Activated T-cell treated with anti-CD3 and anti-CD28 coated beads, Interleukin-2, amount 50 U/mL, for 72 hours (primary cell): Measurements from ENCODE around the gene SPATA2L. TPM values are rescaled to one million over a fixed set of nuclear protein-coding genes. Genes with fewer than 3 reads are reported as not detected.
A peak's percentile ranks its signal among the peaks of the same experiment; 100 is the strongest.

Source experiments
- ATAC-seq, 2 donors: fragments of 150-1000 bp; cut with Tn5 transposase; replicated peaks in 1 of 2; 2 replicates each; pipeline ENCODE4 v1.10.0; 2021; ENCODE audit warnings: moderate library complexity in 2 of 2, mild to moderate bottlenecking in 1 of 2
- DNase-seq, 2 donors: peaks; one replicate each; pipeline ENCODE4 v3.0.0; 2021 to 2022; ENCODE audit warnings: mixed read lengths in 1 of 2
- H3K27ac Mint-ChIP-seq: one replicate; pipeline ENCODE4 v1.8.0; 2022; ENCODE audit warnings: mild to moderate bottlenecking, moderate library complexity, mixed read lengths
- H3K27me3 Mint-ChIP-seq: one replicate; pipeline ENCODE4 v1.8.0; 2022; ENCODE audit warnings: low read depth, mixed read lengths
- H3K36me3 Mint-ChIP-seq, 2 donors: one replicate each; pipeline ENCODE4 v1.8.0; 2022; ENCODE audit warnings: mixed read lengths in 2 of 2, mild to moderate bottlenecking in 1 of 2; ENCODE audit not compliant: insufficient read depth in 2 of 2
- H3K4me1 Mint-ChIP-seq: one replicate; pipeline ENCODE4 v1.8.0; 2022; ENCODE audit warnings: low read depth, mixed read lengths
- H3K4me3 Mint-ChIP-seq, 2 donors: one replicate each; pipeline ENCODE4 v1.8.0; 2022; ENCODE audit warnings: mild to moderate bottlenecking in 2 of 2, mixed read lengths in 2 of 2, moderate library complexity in 2 of 2
- H3K9me3 Mint-ChIP-seq, 2 donors: one replicate each; pipeline ENCODE4 v1.8.0; 2022; ENCODE audit warnings: mixed read lengths in 2 of 2
- total RNA-seq, 2 donors: library from RNA; stranded (reverse); gene quantifications; one replicate each; pipeline ENCODE4 v1.2.3, GENCODE V29; 2022

SPATA2L gene
- total RNA-seq, 2 donors from 2014 or later: 6.1 to 6.5 TPM

GRCh38 chr16:89661215-89661614, 40.3 kb downstream of the SPATA2L start:
- DNase-seq: no peak
- Mint-ChIP-seq H3K36me3 (peaks cover 5 to 12% of the 10 kb centered on the region in 2 donors), H3K4me3 (no peak overlapping the region), H3K27ac (no peak overlapping the region), H3K9me3 (no peaks in the 10 kb centered on the region), H3K27me3 (no peaks in the 10 kb centered on the region), H3K4me1 (peaks cover 29% of the 10 kb centered on the region)
- ATAC-seq: no peak

DNA sequence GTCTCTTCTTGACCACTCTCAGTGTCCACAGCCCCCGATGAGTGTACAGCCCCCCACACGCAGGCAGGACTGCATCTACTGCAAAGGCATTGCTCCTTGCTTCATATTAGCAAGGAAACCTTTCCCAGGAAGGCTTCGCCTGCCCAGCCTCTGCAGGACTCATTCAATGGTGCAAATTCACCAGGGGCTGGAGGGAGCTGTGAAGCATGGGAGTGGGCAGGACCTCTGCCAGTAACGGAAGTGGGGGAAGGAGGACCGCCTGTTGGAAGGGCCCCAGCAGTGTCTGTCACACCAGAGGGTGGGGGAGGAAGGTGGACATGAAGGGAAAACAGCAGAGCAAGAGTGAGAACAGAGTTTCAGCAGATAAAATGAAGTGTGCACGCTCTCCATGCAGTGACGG, 41.4 kb downstream of the SPATA2L start:
- Mint-ChIP-seq H3K4me1 (peaks cover 35% of the 10 kb centered on the region), H3K9me3 (no peaks in the 10 kb centered on the region), H3K27me3 (no peaks in the 10 kb centered on the region), H3K4me3 (no peak overlapping the region), H3K36me3 (peaks cover 5 to 11% of the 10 kb centered on the region in 2 donors), H3K27ac (no peak overlapping the region)
- ATAC-seq (no peak), DNase-seq (no peak)

- H3K4me1 Mint-ChIP-seq: peaks cover 40% of the 10 kb centered on the region
- ATAC-seq (peak in 1 of 2 donors; percentile 37), DNase-seq (peak; percentile 33 to 51)
- H3K27ac Mint-ChIP-seq: peak overlapping the region; percentile 24
- H3K27me3 Mint-ChIP-seq: no peaks in the 10 kb centered on the region
- peak overlapping the region; percentile 91 to 96 for H3K4me3 Mint-ChIP-seq
- H3K36me3 Mint-ChIP-seq: peaks cover 3 to 12% of the 10 kb centered on the region in 2 donors
- no peaks in the 10 kb centered on the region for H3K9me3 Mint-ChIP-seq
These were observed 43.2 kb downstream of the SPATA2L start for GRCh38 chr16:89658221-89658879.

- ATAC-seq: peak; percentile 95
- DNase-seq: peak; percentile 94 to 97
- Mint-ChIP-seq H3K4me3 (peak within 1 kb of the TSS; percentile 91 to 96), H3K9me3 (no peaks in the 10 kb centered on the region), H3K4me1 (peaks cover 40% of the 10 kb centered on the region), H3K27ac (peak within 1 kb of the TSS; percentile 80), H3K27me3 (no peaks in the 10 kb centered on the region), H3K36me3 (peaks cover 3 to 9% of the 10 kb centered on the region in 2 donors)
These were observed 43.9 kb downstream of the SPATA2L start, which contains the start of the genes CHMP1A and SPATA33 for GRCh38 chr16:89657442-89658220. CHMP1A (minus strand) TSS chr16:89657708; CDS start chr16:89657588, 120 bp downstream. SPATA33 (plus strand) TSS chr16:89657836; CDS start chr16:89657912, 76 bp downstream.

- no peaks in the 10 kb centered on the region for H3K9me3 Mint-ChIP-seq
- H3K4me1 Mint-ChIP-seq: peaks cover 40% of the 10 kb centered on the region
- peak overlapping the region; percentile 80 for H3K27ac Mint-ChIP-seq
- DNase-seq (no peak), ATAC-seq (no peak)
- H3K36me3 Mint-ChIP-seq: peaks cover 3 to 9% of the 10 kb centered on the region in 2 donors
- no peaks in the 10 kb centered on the region for H3K27me3 Mint-ChIP-seq
- H3K4me3 Mint-ChIP-seq: peak overlapping the region; percentile 91 to 96
These were observed 44.9 kb downstream of the SPATA2L start for GRCh38 chr16:89656435-89657121.

GRCh38 chr16:89655062-89655643, 46.4 kb downstream of the SPATA2L start:
- ATAC-seq (no peak), DNase-seq (no peak)

GRCh38 chr16:89653656-89654295, 47.7 kb downstream of the SPATA2L start:
- Mint-ChIP-seq H3K36me3 (peaks cover 4 to 8% of the 10 kb centered on the region in 2 donors), H3K9me3 (no peaks in the 10 kb centered on the region), H3K27me3 (no peaks in the 10 kb centered on the region), H3K4me1 (peaks cover 27% of the 10 kb centered on the region), H3K27ac (peak overlapping the region; percentile 46), H3K4me3 (peak overlapping the region in 1 of 2 donors; percentile 34)
- no peak for DNase-seq
- no peak for ATAC-seq

More at GRCh38 chr16:89655062-89655643, 46.4 kb downstream of the SPATA2L start:
- no peaks in the 10 kb centered on the region for H3K9me3 Mint-ChIP-seq
- peak overlapping the region in 1 of 2 donors; percentile 96 for H3K4me3 Mint-ChIP-seq
- no peaks in the 10 kb centered on the region for H3K27me3 Mint-ChIP-seq
- peak overlapping the region; percentile 5 for H3K27ac Mint-ChIP-seq
- H3K36me3 Mint-ChIP-seq: peaks cover 1 to 6% of the 10 kb centered on the region in 2 donors
- peaks cover 31% of the 10 kb centered on the region for H3K4me1 Mint-ChIP-seq

DNA sequence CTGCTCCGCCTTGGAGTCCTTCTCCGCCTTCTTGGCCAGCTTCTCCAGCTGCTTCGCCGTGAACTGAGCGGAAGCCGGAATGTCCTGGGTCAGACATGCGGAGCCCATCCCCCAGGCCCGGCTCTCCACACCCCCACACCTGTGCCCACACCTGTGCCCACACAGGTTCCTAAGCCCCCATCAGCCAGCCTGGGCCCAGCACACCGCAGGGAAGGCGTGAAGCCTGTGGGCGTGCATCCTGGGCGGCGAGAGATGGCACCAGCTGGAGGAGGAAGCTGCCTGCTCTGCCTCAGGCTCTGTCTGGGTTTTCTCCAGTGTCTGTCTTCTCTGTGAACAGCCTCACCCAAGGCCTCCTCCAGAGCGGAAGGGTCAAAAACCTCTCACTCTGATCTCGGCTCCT, 49.9 kb downstream of the SPATA2L start:
- Mint-ChIP-seq H3K4me3 (no peak overlapping the region), H3K4me1 (peaks cover 15% of the 10 kb centered on the region), H3K36me3 (peaks cover 5 to 12% of the 10 kb centered on the region in 2 donors), H3K9me3 (no peaks in the 10 kb centered on the region), H3K27me3 (no peaks in the 10 kb centered on the region), H3K27ac (no peak overlapping the region)
- ATAC-seq (no peak), DNase-seq (no peak)

DNA sequence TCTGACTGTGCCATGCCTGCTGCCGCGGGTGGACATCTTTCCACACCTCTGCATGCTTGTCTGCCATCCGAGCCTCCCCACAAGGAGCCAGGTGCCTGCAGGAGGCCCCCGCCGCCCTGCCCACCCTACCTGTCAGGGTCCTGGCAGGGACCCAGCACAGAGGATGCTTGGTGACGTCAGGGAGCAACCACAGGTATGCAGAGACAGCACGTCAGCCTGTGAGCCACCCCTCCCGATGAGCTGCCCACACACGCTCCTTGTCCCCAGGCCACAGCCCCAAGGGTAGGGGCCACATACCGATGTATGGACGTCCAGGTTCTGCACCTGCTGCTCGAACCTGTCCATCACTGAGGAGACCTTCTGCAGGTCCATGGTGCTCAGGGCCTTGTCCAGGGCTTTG, 54.6 kb downstream of the SPATA2L start:
- Mint-ChIP-seq H3K9me3 (no peaks in the 10 kb centered on the region), H3K27me3 (no peaks in the 10 kb centered on the region), H3K4me1 (no peaks in the 10 kb centered on the region), H3K27ac (no peak overlapping the region), H3K4me3 (no peak overlapping the region), H3K36me3 (peaks cover 5 to 18% of the 10 kb centered on the region in 2 donors)
- no peak for ATAC-seq
- DNase-seq: no peak

Other genes with a start within 250 kb of the SPATA2L start
- 100 to 1,000 TPM; 204 to 215 TPM for gene ANKRD11, start 211.1 kb downstream of the SPATA2L start, total RNA-seq
- gene SPG7, start 193.3 kb downstream of the SPATA2L start, total RNA-seq: 10 to 100 TPM; 67.4 to 82.1 TPM
- 1,000 to 10,000 TPM; 3,140 to 3,274 TPM for gene RPL13, start 141.0 kb downstream of the SPATA2L start, total RNA-seq
- gene CPNE7, start 125.9 kb downstream of the SPATA2L start, total RNA-seq: 10 to 100 TPM; 10.9 to 11.4 TPM
- gene DPEP1, start 88.1 kb downstream of the SPATA2L start, total RNA-seq: not detected
- gene CHMP1A, start 44.0 kb downstream of the SPATA2L start, total RNA-seq: 10 to 100 TPM; 65.0 to 68.1 TPM
- 10 to 100 TPM in 1 of 2 donors, 1 to 10 TPM in 1; 10.0 to 12.1 TPM for gene SPATA33, start 43.9 kb downstream of the SPATA2L start, total RNA-seq
- gene CDK10, start 15.0 kb downstream of the SPATA2L start, total RNA-seq: 10 to 100 TPM; 66.6 to 83.2 TPM
- 1 to 10 TPM; 4.7 to 6.5 TPM for gene VPS9D1, start 19.2 kb upstream of the SPATA2L start, total RNA-seq
- 10 to 100 TPM; 27.1 to 31.1 TPM for gene ZNF276, start 19.8 kb upstream of the SPATA2L start, total RNA-seq
- gene FANCA, start 114.9 kb upstream of the SPATA2L start, total RNA-seq: 100 to 1,000 TPM in 1 of 2 donors, 10 to 100 TPM in 1; 90.6 to 128 TPM
- under 1 TPM; 0.69 to 0.91 TPM for gene SPIRE2, start 126.8 kb upstream of the SPATA2L start, total RNA-seq
- 100 to 1,000 TPM; 167 to 195 TPM for gene TCF25, start 171.9 kb upstream of the SPATA2L start, total RNA-seq
- gene MC1R, start 217.2 kb upstream of the SPATA2L start, total RNA-seq: 10 to 100 TPM in 1 of 2 donors, 1 to 10 TPM in 1; 7.6 to 15.2 TPM
- 1 to 10 TPM; 1.3 to 2.7 TPM for gene TUBB3, start 221.6 kb upstream of the SPATA2L start, total RNA-seq
- gene DEF8, start 247.1 kb upstream of the SPATA2L start, total RNA-seq: 10 to 100 TPM; 22.5 to 23.8 TPM